DMS114 treated with DMSO at 0.1 percent for 48 hours (cell line): Measurements from ENCODE around the gene KRT36.

Experiments used
- DNase-seq: peaks from one replicate; lab custom pipeline; 2025; ENCODE audit not compliant: unreplicated experiment; lab: John Stamatoyannopoulos, UW

KRT36 gene

DNA sequence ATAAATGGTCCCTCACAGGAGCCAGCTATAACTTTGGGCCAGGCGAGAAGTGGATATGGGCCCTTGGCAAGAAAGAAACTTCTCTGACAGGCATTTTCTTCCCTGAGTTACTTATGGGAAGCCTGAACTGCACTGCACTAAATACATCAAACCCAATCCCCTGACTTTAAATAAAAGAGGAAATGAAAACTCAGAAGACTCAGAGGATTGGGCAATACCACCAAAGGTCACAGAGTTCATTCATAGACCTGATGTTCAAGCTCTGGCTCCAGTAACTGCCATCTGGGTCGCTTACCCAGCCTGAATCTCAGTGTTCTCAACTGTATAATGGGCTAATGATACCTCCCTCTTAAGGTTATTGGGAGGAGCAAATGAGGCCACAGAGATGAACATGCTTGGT lies 9.6 kb downstream of the KRT36 start:
- DNase-seq: no peak

DNA sequence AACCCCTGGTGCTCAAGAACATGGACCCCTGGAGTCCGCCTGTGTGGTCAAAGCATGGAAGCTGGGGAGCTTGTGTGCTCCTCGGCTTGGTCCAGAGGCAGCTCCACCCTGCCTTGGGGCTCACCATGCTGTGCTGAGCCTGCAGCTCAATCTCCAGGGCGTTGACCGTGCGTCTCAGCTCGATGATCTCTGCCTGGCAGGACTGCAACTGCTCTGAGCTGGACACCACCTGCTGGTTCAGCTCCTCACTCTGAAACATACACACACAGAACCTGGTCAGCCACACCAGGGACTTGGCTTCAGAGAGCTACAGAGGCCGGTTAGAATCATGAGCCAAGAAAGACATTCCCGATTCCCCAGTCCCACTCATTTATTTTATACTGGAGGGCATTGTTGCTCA lies 11.5 kb downstream of the KRT36 start:
- DNase-seq: no peak

DNA sequence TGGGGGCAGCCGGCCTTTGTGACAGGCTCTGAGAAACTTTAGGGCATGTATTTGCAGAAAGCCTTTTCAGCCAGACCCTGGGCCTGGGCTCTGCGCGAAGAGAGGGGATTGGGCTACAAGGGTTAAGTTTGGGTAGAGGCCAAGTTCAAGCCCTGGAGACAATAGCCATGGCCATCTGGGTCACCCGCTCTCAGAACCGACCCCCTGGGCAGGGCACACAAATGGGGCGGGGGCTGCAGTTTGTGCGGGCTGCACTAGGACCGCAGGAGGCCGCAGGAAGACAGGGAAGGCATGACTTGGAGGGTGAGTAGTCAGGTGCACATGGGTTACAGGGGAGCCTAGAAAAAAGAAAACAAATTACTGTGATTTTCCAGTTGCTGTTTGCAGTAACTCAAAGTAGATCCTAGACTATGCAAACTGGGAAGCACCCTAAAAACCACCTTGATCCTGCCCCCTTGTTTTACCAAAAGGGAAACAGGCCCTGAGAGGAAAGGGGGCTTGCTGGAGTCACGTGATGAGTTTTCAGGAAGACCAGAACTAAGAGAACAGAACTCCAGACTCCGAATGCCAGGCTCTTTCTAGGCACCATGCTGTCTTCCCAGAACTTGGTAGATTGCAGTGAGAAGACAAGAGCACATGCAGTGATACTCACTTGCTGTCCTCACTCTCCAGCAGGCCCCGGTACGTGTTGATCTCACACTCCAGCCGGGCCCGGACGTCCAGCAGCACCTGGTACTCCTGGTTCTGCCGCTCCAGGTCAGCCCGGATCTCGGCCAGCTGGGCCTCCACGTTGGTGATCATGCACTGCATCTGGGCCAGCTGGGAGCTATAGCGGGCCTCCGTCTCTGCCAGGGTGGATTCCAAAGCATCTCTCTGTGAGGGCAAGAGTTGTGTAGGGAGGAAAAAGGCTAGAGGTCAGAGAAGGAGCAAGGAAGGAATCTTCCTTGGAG lies 12.6 kb downstream of the KRT36 start:
- DNase-seq: no peak

DNA sequence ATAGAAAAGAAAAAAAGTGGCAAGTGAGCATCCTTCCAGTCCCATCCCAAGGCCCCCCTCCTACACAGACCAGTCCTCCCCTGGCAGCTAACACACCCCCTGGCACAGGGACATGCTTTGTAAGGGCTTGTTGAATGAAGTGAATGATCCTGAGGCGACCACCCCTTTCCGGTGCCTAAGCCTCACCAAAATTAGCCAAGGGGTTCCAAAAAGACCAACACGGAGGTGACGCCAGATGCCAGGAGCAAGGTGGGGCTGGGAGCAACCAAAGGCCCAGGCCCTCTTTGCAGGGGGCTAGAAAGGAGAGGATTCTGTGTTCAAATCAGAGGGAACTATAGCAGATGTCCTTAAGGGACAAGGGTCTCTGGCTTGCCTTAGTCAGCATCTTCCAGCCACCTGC lies 14.3 kb downstream of the KRT36 start:
- DNase-seq: no peak

DNA sequence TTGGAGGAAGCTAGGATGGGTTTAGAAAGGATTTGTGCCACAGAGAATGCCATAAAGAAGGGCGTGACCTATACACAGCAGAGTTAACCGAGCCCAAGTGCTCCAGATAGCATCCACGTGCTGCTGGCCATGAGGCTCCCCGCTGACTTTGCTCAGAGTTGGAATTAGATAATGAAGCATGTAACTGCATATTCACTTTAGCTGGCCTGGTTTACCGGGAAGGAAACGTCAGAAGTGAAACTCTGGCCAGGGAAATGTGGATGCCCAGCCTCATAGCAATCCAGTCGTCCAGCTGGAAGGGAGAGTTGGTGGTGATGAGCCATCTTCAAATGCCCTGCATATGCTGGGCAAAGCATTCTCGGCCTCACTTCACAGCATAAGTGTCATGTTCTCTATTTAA lies 14.8 kb downstream of the KRT36 start:
- no peak for DNase-seq

DNA sequence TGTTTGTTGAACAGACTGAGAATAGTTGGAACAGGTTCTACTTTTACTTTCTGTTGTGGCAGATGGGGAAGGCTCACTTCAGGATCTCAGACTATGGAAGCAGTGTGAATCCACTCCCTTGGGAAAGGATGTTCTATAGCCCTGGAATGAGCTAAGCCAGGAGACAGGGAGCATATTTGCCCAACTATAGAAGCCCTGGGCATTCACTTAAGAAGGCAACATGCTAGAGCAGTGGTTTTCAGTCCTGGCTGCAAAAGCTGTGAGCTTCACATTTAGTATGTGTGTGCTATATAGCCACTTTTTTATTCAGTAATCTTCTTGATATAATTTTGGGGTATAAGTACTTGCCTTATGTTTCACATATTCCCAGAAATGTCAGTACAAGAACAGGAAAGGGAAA lies 21.4 kb downstream of the KRT36 start:
- no peak for DNase-seq

DNA sequence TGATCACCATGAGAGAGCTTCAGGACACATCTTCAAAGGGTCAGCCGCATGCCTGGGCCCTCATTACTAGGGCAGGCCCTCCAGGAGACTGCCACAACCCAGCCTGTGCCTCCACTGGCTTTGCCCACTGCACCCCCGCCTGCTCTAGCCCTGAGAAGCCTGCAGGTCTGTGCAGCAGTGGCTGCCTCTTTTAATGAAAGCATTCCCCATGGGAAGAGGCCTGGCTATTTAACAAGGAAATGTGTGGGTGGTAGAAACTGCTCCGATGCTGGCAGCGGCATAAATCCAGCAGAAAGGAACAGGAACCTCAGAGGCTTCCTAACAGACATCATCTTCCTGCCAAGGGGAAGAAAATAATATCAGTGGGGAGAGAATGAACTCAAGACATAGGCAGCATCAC lies 22.1 kb downstream of the KRT36 start:
- no peak for DNase-seq

DNA sequence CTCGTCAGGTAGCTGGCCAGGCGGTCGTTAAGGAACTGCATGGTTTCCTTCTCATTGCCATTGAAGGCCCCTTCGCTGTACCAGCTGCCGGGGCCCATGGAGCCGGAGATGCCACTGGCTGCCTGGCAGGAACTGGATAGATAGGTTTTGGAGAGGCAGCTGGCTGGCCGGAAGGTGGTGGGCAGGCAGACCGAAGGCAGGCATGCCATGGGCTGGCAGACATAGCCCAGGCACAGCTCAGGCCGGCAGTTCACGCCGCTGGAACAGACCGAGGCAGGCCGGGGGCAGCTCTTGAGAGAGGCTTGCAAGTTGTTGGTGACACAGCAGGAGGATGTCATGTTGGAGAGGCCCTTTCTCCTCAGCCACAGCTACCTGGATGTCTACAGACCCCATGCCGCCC lies 22.7 kb downstream of the KRT36 start, which contains the start of gene KRT32:
TSS of gene KRT32 (minus strand) at position 399 of the 400 bp plus-strand sequence. CDS start at position 338, 61 bp downstream.
- DNase-seq: no peak

DNA sequence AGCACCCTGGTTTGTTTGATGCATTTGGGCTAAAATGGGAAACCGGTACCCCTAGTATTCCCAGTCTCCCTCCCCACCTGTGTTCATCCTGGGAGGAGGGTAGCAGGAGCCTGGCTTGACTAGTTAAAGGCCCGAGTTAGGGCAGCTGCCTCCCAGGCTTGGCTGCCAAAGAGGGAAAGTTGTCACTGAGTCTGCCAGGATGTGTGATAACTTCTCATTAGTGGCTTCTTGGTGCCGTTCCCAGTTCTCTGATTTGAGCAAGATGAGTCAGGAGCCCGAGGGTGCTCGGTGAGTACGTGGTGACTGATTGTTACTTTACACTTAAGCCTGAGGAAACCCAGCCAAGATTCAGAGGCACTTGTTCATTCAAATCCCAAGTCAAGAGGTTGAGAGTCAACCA lies 25.0 kb downstream of the KRT36 start:
- DNase-seq: no peak

DNA sequence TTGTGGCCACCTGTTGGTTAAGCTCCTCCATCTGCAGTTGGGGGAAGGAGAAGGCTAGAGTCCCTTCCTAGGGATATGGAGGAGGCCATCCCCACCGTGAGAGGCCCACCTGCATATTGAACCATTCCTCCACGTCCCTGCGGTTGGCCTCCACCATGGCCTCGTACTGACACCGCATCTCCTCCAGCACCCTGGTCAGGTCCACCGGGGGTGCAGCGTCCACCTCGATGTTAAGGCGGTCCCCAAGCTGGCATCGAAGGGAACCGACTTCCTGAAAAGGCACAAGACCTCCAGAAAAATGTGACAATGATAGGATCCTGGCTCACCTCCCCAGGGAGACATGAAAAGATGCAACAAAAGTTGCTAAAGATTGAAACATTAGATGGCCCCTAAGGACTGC lies 25.5 kb downstream of the KRT36 start:
- no peak for DNase-seq

DNA sequence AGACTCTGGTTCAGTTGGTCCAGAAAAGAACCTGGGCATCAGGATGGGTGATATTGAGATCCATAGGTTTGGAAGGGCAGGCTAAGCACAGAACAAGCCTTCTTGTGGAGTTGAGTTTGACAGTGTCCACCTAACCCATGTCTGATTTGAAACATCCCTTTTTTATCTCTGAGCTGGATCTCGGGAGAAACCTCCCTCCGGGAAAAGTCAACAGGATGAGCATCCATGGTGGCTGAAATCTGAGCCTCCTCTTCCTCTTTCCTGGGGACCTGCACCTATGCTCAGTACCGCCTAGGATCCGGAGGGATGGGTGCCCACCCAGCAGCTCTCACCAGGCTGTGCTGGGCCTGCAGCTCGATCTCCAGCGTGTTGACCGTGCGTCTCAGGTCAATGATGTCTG lies 26.0 kb downstream of the KRT36 start:
- DNase-seq: no peak

DNA sequence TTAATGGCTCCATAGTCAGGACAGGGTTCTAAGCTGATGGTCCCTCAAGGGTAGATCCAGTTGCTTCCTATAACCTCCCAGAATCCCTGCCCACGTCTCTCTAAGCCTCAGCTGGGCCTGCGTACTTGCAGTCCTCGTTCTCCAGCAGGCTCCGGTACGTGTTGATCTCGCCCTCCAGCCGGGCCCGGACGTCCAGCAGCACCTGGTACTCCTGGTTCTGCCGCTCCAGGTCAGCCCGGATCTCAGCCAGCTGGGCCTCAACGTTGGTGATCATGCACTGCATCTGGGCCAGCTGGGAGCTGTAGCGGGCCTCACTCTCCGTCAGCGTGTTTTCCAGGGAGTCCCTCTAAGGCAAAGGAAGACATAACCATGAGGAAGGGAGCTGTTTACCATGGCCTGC lies 27.0 kb downstream of the KRT36 start:
- DNase-seq: no peak

DNA sequence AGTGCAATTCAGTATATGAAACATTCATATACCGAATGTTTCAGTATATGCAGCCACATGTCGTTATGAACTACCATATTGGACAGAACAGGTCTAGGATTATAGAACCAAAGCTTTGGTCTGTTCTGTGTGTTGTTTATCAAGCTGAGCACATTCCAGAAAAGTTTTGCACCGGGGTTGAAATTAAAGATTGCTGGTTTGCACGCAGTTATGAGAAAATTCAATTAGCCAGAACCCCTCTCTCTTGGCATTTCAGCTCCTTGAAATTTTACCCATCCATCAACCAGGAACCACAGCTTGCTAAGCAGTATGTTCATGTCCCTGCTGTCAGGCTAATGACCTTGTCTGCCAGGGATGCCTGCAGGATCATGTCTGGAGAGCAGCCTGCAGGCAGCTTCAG lies 32.0 kb downstream of the KRT36 start:
- no peak for DNase-seq

DNA sequence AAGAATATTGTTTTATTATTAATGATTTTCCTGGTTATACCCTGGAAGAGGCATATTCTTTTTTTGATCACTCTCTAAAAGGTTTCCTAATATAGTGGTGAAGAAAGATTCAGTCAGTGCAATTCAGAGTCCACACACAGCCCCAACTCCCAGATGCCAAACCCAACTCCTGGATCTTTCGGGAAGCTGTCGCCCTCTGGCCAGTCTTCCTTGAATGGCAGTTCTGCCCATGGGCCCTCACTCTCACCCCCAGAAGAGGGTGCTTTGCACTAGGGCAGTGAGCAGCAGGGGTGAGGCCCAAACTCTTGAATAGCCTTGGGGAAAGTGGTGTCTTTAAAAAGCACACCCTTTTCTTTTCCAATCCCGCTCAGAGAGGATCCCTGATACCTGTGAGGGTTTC lies 33.5 kb downstream of the KRT36 start:
- no peak for DNase-seq

DNA sequence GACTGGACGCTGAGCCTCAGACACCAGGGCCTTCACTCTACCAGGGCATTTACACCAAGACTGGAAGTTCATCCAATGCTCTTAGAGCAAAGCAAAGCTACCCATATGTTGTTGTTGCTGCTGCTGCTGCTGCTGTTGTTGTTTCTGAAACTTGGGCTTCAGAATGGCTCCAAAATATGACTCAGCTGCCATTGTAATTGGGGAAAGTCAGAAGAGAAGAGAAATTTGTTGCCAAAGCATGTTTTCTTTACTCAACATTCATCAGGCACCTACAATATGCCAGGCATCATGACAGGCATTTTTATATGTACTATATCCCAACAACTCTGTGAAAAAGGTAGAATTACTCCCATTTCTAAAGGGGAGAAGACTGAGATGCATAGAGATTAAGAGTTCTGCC lies 34.5 kb downstream of the KRT36 start:
- no peak for DNase-seq

DNA sequence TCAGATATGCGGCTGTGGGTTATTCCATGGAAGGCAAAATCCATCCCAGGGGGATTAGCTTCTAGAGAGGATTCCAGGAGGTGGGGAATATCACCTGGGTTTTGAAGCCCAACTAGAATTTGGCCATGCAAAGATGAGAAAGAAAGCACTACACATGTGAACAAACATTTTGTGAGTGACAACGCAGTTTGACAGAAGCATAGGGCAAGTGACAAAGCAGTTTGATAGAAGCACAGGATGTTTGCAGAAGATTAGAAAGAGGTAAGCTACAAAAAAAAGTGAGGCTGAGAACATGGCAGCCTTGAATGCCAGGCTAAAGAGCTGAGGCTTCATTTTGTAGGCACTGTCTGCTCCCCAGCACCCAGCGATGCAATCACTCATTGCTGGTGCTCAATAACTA lies 36.6 kb downstream of the KRT36 start:
- no peak for DNase-seq

DNA sequence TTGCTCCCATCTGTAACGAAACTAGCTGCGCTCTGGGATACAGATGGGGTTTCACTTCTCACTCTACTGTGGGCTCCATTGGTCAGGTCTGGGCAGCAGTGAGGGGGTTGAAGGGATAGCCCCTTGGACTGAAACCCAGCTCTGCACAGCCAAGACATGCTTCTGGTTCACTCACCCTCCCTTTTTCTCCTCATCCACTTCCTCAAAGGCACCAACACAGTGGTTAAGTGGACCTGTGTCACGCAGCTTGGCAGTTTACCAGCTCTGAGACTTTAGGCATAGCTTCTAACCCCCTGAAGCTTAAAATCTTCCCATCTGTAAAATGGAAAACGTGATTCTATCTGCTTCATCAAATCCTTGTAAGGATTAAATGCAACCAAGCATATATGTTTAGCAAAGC lies 37.4 kb downstream of the KRT36 start:
- DNase-seq: no peak

DNA sequence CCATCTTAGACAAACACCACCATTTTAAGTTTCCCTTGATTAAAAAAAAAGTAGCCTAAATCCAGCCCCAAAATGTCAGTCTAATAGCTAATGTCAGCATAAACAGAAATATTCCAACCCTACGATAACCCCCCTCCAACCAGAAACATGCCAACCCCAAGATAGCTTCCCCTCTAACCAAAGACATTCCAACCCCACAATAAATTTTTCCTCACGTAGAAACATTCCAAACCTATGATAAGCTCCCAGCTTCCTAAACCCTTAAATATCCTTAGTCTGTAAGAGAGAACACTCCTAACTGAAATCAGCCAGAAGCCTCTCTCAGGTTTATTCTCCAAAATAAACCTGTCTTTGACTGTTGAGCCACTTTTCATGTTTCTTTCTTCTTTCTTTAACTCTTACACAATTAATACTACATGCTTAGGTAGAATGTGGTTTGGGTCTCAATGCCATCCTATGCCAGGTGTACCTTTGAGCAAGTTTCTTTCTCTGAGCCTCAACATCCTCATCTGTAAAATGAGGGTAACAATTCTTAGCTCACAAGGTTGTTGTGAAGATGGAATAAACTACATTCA lies 38.5 kb downstream of the KRT36 start:
- no peak for DNase-seq

DNA sequence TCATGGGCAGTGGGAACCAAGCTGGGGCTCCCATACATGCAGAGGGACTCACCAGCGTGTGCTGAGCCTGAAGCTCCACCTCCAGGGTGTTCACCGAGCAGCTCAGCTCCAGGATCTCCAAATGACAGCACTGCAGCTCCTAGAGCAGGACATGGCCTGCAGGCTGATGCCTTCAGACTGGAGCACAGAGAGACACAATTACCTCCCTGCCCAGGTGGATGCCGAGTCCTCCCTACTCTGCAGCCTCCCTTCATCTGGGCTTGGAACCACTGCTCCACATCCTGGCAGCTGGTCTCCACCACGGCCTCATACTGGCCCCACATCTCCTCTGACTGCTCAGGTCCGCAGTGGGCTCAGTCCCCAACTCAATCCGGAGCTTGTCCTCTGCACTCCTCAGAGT lies 40.7 kb downstream of the KRT36 start:
- DNase-seq: no peak

DNA sequence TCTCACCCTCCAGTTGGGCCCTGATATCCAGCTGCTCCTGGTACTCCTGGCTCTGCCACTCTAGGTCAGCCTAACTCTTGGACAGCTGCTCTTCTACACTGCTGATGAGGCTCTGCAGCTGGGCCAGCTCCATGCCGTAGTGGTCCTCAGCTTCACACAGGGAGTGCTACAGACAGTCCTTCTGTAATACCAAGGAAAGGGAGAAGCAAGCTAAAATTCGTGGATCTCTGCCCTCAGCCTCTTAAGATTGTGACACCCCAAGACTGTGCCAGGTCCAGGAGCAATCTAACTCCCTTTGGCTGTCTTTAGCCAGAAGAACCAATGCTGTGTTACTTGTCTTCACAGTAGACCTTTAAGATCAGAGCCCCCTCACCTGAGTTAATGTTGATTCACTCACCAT lies 41.2 kb downstream of the KRT36 start:
- DNase-seq: no peak

DNA sequence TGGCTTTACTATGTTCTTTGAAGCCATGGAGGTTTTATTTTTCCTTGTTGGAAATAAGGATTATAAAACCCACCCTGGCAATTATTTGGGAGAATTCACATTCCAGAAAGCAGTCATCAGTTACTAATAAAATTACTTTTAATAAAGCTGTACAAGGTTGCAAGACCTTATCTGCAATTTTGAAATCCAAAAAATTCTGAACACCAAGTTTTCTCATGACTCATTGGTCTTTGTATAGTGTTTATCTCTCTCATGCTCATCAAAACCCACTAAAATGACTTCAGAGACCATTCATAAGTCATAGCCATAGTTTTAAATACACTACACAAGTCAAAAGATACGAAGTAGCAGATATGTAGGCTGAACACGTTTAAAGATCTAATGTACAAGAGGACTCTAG lies 42.9 kb downstream of the KRT36 start:
- no peak for DNase-seq

DNA sequence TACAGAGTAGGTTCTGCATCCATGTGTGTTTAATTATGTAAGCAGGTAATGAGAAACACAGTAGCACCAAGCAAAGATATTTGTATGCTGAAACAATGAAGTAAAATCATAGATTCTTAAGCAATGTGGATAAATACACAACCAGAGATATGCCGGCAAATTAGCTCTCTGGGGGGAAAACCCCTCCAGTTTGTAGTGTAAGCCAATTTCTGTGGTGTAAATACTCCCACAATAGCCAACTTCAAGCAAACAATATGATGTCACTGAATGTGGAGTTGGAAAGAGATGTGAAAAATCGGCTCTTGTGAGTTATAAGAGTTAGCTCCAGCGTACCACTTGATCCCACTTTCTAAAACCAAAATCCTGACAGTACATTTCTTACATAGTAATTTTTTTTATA lies 45.1 kb downstream of the KRT36 start:
- DNase-seq: no peak

DNA sequence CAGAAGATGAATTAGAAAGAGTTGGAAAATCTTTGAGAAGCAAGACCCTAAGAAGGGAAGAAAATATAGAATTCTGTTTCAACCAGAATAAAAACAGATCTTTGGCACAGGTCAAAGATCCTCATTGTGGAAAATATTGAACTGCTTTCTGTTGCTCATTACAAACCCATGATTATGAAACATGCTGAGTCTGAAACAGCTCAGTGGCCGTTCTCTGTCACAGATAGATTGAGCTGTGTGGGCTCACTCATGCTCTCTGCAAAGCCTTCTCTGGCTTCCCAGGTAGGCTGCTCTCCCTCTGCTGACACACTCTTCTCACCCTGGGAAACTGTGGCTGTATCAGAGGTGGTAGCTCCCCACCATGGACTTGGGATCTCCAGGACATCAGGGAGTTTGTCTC lies 45.5 kb downstream of the KRT36 start:
- no peak for DNase-seq
